ENCODE results near the gene SLC16A12.

DNA sequence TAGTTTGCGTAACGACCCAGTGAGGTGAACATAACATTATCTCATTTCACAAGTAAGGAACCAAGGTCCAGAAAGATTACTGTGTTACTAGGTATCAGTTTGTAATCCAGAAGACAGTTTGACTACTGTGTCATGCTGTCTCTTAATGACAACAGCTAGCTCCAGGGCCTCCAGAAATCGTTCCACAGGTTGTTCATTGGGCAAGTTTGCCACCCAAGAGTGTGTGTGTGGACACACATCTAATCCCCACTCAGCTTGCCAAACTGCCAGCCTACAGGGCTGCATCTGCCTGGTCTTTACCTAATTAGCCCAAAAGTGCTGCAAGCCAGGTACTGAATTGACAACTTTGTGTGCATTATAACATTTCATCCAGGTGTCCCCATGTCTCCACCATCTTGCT is 27.9 kb upstream of the SLC16A12 start:
- TF ChIP-seq POLR2AphosphoS5 (IDR thresholded peaks at IDR 0.05; ENCODE audit: low read depth, low read length) (no peak), SIN3A (IDR thresholded peaks at IDR 0.05; ENCODE audit: borderline replicate concordance, insufficient read depth, low read length) (no peak), FOXP2 (optimal IDR thresholded peaks at IDR 0.05; ENCODE audit: borderline replicate concordance, extremely low read depth, extremely low read length, insufficient read depth) (no peak)

Data from PFSK-1 (cell line).